Gastrocnemius medialis (tissue), 4 donors: ENCODE results near the gene EEPD1. TPM values are rescaled to one million over a fixed set of nuclear protein-coding genes. Genes with fewer than 3 reads are reported as not detected.

Experiments
- ATAC-seq, 2 donors: fragments of 150-250 bp; one replicate each; pipeline ENCODE4 v1.9.1; 2016
- DNase-seq, 2 donors: peaks; one replicate each; pipeline ENCODE4 v3.0.0-alpha.2; 2019
- H3K27ac ChIP-seq, 4 donors: fragments of 200-600 bp; sonication (generic); 1 replicate in 1 of 4; 2 replicates in 3 of 4; pipeline ENCODE4 v1.5.1; 2016 to 2018; ENCODE audit warnings: mild to moderate bottlenecking in 2 of 4, moderate library complexity in 1 of 4
- H3K27me3 ChIP-seq, 3 donors: fragments of 200-600 bp; sonication (generic) in 2 of 3; 1 replicate in 1 of 3; 2 replicates in 2 of 3; pipeline versions ENCODE4 v1.5.1 to v1.6.0; 2016 to 2019; ENCODE audit warnings: mild to moderate bottlenecking in 1 of 3, moderate library complexity in 1 of 3
- H3K36me3 ChIP-seq, 2 donors: fragments of 200-600 bp; sonication (generic) in 1 of 2; one replicate each; pipeline ENCODE4 v1.5.1; 2017 to 2018
- H3K4me1 ChIP-seq, 2 donors: fragments of 200-600 bp; sonication (generic) in 1 of 2; one replicate each; pipeline ENCODE4 v1.5.1; 2016 to 2017; ENCODE audit warnings: mild to moderate bottlenecking in 2 of 2
- H3K4me3 ChIP-seq, 4 donors: fragments of 200-600 bp; sonication (generic) in 3 of 4; 1 replicate in 1 of 4; 2 replicates in 3 of 4; pipeline ENCODE4 v1.5.1; 2016 to 2019; ENCODE audit warnings: mild to moderate bottlenecking in 2 of 4
- H3K9me3 ChIP-seq, 3 donors: fragments of 200-600 bp; sonication (generic) in 2 of 3; 1 replicate in 1 of 3; 2 replicates in 2 of 3; pipeline ENCODE4 v1.5.1; 2016 to 2019
- POLR2A ChIP-seq, 2 donors: fragments of 450-650 bp; IDR thresholded peaks; one replicate each; pipeline ENCODE4 v1.6.1; 2017; ENCODE audit warnings: antibody characterized with exemption in 2 of 2, mild to moderate bottlenecking in 2 of 2, moderate library complexity in 2 of 2
- in situ Hi-C, 4 donors: fragments of 200-750 bp; cut with MboI; loops; one replicate each; pipeline versions ENCODE4 v1.15.0 to v1.8.0; 2017; ENCODE audit warnings: low sequenced_read_pairs in 4 of 4
- intact Hi-C: fragments of 100-400 bp; cut with DNase I; formaldehyde crosslinking; loops from one replicate; pipeline ENCODE4 v1.15.1; 2023; ENCODE audit warnings: low total_unique reads
- total RNA-seq, 4 donors: library from RNA; depleted of rRNA; stranded (reverse); fragments of >200 nt; gene quantifications; one replicate each; pipeline versions ENCODE4 v1.1.0 to v1.2.3, GENCODE V29; 2016
- TF ChIP-seq, protein P1 (sequence below), 5 experiments: fragments of 450-650 bp in 3 of 5; fragments of 200-600 bp in 2 of 5; sonication (generic) in 2 of 5; IDR thresholded peaks in 4 of 5; conservative IDR thresholded peaks in 1 of 5; 1 replicate in 4 of 5; 2 replicates in 1 of 5; pipeline ENCODE4 v1.5.1; 2016 to 2019; ENCODE audit warnings: antibody characterized with exemption in 5 of 5, mild to moderate bottlenecking in 3 of 5, moderate library complexity in 3 of 5

Gene EEPD1
- total RNA-seq, 4 donors from 2014 or later: 41.0 to 68.5 (median 61.3) TPM

DNA sequence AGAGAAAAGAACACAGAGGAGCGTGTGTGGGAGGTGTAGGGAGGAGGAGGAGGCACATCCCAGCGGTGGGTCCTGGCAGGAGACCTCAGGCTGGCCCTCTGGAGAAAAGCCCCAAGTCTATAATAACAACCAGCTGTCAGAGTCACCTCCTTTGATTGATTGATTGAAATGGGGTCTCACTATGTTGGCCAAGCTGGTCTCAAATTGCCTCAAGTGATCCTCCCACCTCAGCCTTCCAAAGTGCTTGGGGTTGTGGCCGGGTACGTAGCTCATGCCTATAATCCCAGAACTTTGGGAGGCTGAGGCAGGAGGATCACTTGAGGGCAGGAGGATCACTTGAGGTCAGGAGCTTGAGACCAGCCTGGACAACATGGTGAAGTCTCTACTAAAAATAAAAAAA, 133.6 kb downstream of the EEPD1 start:
- DNase-seq (no peak), ATAC-seq (no peak)
- Histone ChIP-seq H3K27ac (peak overlapping the region; percentile 86 to 96 (median 94)), H3K27me3 (no peaks in the 10 kb centered on the region), H3K36me3 (no peaks in the 10 kb centered on the region), H3K9me3 (no peaks in the 10 kb centered on the region), H3K4me3 (no peak overlapping the region), H3K4me1 (peaks cover 89 to 96% of the 10 kb centered on the region in 2 donors)
- in situ Hi-C loops (loop anchor here in 2 of 4 donors (10.0 to 25.0 kb wide), 2 partner anchors 82 to 124 kb away; partner anchors contain the start of gene EEPD1 (in 2 of the 2)), intact Hi-C loops (no loop called here)
- TF ChIP-seq, protein P1, sequence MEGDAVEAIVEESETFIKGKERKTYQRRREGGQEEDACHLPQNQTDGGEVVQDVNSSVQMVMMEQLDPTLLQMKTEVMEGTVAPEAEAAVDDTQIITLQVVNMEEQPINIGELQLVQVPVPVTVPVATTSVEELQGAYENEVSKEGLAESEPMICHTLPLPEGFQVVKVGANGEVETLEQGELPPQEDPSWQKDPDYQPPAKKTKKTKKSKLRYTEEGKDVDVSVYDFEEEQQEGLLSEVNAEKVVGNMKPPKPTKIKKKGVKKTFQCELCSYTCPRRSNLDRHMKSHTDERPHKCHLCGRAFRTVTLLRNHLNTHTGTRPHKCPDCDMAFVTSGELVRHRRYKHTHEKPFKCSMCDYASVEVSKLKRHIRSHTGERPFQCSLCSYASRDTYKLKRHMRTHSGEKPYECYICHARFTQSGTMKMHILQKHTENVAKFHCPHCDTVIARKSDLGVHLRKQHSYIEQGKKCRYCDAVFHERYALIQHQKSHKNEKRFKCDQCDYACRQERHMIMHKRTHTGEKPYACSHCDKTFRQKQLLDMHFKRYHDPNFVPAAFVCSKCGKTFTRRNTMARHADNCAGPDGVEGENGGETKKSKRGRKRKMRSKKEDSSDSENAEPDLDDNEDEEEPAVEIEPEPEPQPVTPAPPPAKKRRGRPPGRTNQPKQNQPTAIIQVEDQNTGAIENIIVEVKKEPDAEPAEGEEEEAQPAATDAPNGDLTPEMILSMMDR (IDR thresholded peaks at IDR 0.05 in 4 of 5, conservative IDR thresholded peaks at IDR 0.05 in 1 of 5): no peak
- TF ChIP-seq POLR2A (IDR thresholded peaks at IDR 0.05): no peak

DNA sequence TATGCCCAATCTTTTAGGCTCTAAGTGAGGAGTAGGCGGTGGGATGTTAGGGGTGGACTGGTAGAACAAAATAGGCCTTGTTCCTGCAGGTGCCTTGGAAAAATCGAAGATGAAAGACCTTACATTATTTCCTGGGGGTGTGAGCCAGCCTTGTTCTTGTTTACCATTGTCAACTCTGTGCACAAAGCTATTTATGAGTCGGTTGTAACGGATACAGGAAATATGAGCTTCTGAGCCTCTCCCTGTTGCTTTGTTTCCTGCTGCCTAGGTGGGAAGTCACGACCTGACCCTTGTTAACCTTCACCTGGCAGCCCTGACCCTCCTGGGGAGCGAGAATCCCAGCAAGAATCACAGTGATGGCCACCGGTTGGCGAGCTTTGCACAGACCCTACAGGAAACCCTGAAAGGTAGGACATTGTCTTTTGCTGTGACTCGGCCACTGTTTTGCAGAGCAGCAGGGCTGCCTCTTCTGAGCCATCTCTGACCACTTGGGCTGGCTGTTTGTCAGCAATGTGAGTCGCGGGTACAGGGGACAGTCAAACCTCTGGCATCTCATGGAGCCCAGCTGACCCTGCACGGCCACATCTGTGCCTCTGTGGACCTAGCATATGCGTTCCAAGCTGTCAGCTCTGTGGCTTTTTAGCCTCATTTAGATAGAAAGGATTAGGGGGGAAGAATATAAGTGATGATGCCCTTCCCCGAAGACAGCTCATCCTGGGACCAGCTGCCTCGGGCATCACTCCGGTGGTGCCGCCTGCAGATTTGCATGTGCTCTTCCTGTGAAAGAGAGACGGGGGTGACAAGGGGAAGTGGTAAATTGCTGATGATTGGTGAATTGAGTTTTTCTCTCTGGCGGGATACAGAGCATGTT, 134.6 kb downstream of the EEPD1 start:
- intact Hi-C loops: no loop called here
- in situ Hi-C loops: loop anchor here in 2 of 4 donors (10.0 to 25.0 kb wide), 2 partner anchors 83 to 125 kb away; partner anchors contain the start of gene EEPD1 (in 2 of the 2)
- Histone ChIP-seq H3K27ac (peak overlapping the region; percentile 86 to 96 (median 94)), H3K9me3 (no peaks in the 10 kb centered on the region), H3K4me1 (peaks cover 86 to 97% of the 10 kb centered on the region in 2 donors), H3K36me3 (no peaks in the 10 kb centered on the region), H3K27me3 (no peaks in the 10 kb centered on the region), H3K4me3 (peak overlapping the region in 2 of 4 donors; percentile 3 to 5)
- DNase-seq: peak; percentile 69 to 70
- TF ChIP-seq, protein P1 (IDR thresholded peaks at IDR 0.05 in 4 of 5, conservative IDR thresholded peaks at IDR 0.05 in 1 of 5): no peak
- peak in 1 of 2 donors; percentile 38 for TF ChIP-seq POLR2A (IDR thresholded peaks at IDR 0.05)
- ATAC-seq: peak; percentile 47 to 51

DNA sequence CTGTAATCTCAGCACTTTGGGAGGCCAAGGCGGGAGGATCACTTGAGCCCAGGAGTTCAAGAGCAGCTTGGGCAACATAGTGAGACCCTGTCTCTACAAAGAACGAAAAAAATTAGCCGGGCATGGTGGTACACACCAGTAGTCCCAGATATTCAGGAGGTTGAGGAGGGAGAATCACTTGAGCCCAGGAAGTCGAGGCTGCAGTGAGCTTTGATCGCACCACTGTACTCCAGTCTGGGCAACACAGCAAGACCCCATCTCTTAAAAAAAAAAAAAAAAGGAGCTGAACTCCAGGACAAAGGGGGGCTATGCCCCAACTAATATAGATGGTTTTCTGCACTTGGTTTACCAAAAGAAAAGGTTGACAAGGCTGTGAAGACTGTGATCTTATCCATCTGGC, 135.4 kb downstream of the EEPD1 start:
- Histone ChIP-seq H3K36me3 (no peaks in the 10 kb centered on the region), H3K9me3 (no peaks in the 10 kb centered on the region), H3K4me1 (peaks cover 78 to 90% of the 10 kb centered on the region in 2 donors), H3K27ac (peak overlapping the region; percentile 86 to 96 (median 94)), H3K4me3 (no peak overlapping the region), H3K27me3 (no peaks in the 10 kb centered on the region)
- TF ChIP-seq, protein P1 (IDR thresholded peaks at IDR 0.05 in 4 of 5, conservative IDR thresholded peaks at IDR 0.05 in 1 of 5): no peak
- TF ChIP-seq POLR2A (IDR thresholded peaks at IDR 0.05): no peak
- intact Hi-C loops (no loop called here), in situ Hi-C loops (loop anchor here in 2 of 4 donors (10.0 to 25.0 kb wide), 2 partner anchors 84 to 126 kb away; partner anchors contain the start of gene EEPD1 (in 2 of the 2))
- no peak for ATAC-seq
- no peak for DNase-seq

DNA sequence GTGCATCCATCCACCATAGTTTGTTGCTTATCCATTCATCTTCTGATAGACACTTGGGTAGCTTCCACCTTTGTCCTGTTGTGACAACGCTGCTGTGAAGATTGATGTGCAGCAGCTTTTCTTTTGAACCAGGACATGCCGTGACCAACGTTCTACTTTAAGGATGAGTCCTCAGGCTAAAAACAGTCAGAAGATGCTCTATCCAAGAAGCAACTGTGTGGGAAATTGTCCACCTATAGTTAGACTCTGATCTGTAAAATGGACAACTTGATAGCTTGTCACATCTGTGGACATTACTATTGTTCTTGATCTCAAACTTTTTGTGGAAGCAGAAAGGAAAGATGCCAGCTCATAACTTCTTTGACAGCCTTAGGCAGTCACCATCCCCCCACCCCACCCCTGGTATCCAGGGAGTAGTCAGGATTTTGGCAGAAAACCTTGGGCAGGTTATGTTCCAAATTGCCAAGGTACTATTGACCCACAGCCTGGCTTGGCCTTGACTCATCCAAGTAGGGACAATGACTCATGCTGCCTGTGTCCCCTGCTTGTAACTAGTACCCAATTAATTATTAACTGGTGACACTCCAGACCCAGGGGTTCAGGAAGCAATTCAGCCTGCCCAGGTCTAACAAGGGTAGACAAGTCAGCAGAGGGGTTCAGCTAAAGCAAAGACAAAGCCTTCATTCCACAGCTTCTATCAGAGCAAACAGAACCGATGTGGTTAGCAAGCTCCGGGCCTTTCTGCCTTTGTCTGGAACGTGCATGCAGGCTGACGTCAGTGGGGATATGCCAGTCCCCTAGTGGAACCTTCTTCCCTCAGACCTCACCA, 137.0 kb downstream of the EEPD1 start:
- peak in 1 of 2 donors; percentile 34 for TF ChIP-seq POLR2A (IDR thresholded peaks at IDR 0.05)
- TF ChIP-seq, protein P1 (IDR thresholded peaks at IDR 0.05 in 4 of 5, conservative IDR thresholded peaks at IDR 0.05 in 1 of 5): no peak
- intact Hi-C loops (loop anchor here (2.0 to 5.0 kb wide), 3 partner anchors 137 to 488 kb away; partner anchors contain the start of genes EEPD1 and SEPTIN7), in situ Hi-C loops (loop anchor here (5.0 to 25.0 kb wide), 6 partner anchors 85 to 305 kb away; partner anchors contain the start of gene EEPD1 (in 4 of the 4))
- Histone ChIP-seq H3K27ac (peak overlapping the region; percentile 86 to 96 (median 94)), H3K27me3 (no peaks in the 10 kb centered on the region), H3K4me1 (peaks cover 65 to 76% of the 10 kb centered on the region in 2 donors), H3K9me3 (no peaks in the 10 kb centered on the region), H3K4me3 (no peak overlapping the region), H3K36me3 (no peaks in the 10 kb centered on the region)
- ATAC-seq (peak; percentile 73 to 78), DNase-seq (peak; percentile 74 to 76)
